Measurements from ENCODE around the gene FRAT2. TPM values are rescaled to one million over a fixed set of nuclear protein-coding genes. Genes with fewer than 3 reads are reported as not detected.

FRAT2 gene
- total and polyA plus RNA-seq, 2 of the 13 experiments (the other 11 are each of a cell fraction or from before 2014, with no cell fraction given): 7.2 to 14.1 TPM

- TF ChIP-seq ZNF414 (CRISPR knock-in tag; IDR thresholded peaks at IDR 0.05) (0 out of 2 replicates have a peak, but pooled peaks have one; percentile 16), TFAP4 (IDR thresholded peaks at IDR 0.05; ENCODE audit: borderline replicate concordance, low read depth) (no peak), ZBTB14 (CRISPR knock-in tag; IDR thresholded peaks at IDR 0.05) (no peak), ZNF547 (CRISPR knock-in tag; IDR thresholded peaks at IDR 0.05) (no peak), ZBTB40 (IDR thresholded peaks at IDR 0.05) (no peak), ZBTB40 (CRISPR knock-in tag; IDR thresholded peaks at IDR 0.05) (no peak), ZNF292 (CRISPR knock-in tag; IDR thresholded peaks at IDR 0.05; ENCODE audit: borderline replicate concordance, low read depth) (peak; percentile 79; the same call in 1 of the 2 replicates), ZNF660 (CRISPR knock-in tag; IDR thresholded peaks at IDR 0.05; ENCODE audit: borderline replicate concordance, low read depth) (no peak), ZNF772 (CRISPR knock-in tag; IDR thresholded peaks at IDR 0.05) (no peak), ZNF720 (CRISPR knock-in tag; IDR thresholded peaks at IDR 0.05) (no peak), ISL2 (CRISPR knock-in tag; IDR thresholded peaks at IDR 0.05) (peak; percentile 90), KDM1A (CRISPR knock-in tag; IDR thresholded peaks at IDR 0.05) (peak; percentile 66; the same call in 1 of the 2 replicates), CHD2 (IDR thresholded peaks at IDR 0.05; ENCODE audit: low read depth, low read length) (no peak)
- TF ChIP-seq, protein P1, sequence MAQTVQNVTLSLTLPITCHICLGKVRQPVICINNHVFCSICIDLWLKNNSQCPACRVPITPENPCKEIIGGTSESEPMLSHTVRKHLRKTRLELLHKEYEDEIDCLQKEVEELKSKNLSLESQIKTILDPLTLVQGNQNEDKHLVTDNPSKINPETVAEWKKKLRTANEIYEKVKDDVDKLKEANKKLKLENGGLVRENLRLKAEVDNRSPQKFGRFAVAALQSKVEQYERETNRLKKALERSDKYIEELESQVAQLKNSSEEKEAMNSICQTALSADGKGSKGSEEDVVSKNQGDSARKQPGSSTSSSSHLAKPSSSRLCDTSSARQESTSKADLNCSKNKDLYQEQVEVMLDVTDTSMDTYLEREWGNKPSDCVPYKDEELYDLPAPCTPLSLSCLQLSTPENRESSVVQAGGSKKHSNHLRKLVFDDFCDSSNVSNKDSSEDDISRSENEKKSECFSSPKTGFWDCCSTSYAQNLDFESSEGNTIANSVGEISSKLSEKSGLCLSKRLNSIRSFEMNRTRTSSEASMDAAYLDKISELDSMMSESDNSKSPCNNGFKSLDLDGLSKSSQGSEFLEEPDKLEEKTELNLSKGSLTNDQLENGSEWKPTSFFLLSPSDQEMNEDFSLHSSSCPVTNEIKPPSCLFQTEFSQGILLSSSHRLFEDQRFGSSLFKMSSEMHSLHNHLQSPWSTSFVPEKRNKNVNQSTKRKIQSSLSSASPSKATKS (CRISPR knock-in tag; IDR thresholded peaks at IDR 0.05): no peak
Observed at GRCh38 chr10:97328646-97329453, 5.7 kb downstream of the FRAT2 start (continued).
